Colonic mucosa (tissue), 4 donors: Measurements from ENCODE around the gene RNASE7. TPM values are rescaled to one million over a fixed set of nuclear protein-coding genes. Genes with fewer than 3 reads are reported as not detected.

Source experiments
- DNase-seq: peaks from one replicate; pipeline ENCODE4 v3.0.0-alpha.2; 2020
- H3K27ac ChIP-seq: fragments of 200-600 bp; one replicate; pipeline ENCODE4 v1.8.0; 2021
- H3K27me3 ChIP-seq: fragments of 200-600 bp; one replicate; pipeline ENCODE4 v1.8.0; 2021
- H3K36me3 ChIP-seq: fragments of 200-600 bp; one replicate; pipeline ENCODE4 v1.8.0; 2021
- H3K4me1 ChIP-seq: fragments of 200-600 bp; one replicate; pipeline ENCODE4 v1.8.0; 2021; ENCODE audit warnings: mild to moderate bottlenecking
- H3K4me3 ChIP-seq: fragments of 200-600 bp; one replicate; pipeline ENCODE4 v1.8.0; 2021
- H3K9ac ChIP-seq, 2 donors: one replicate each; pipeline ENCODE4 v1.7.0; 2013; ENCODE audit warnings: control low read depth in 2 of 2, low read depth in 2 of 2, low read length in 2 of 2
- H3K9me3 ChIP-seq: fragments of 200-600 bp; one replicate; pipeline ENCODE4 v1.8.0; 2021
- intact Hi-C: fragments of 100-400 bp; cut with DNase I; formaldehyde crosslinking; loops from one replicate; pipeline ENCODE4 v1.14.1; 2022
- total RNA-seq, 2 donors: library from RNA; stranded (reverse); fragmentation: NEBNext Ultra II Directional in 1 of 2; extraction: Animal tissue kit (Norgen Biotek cat#: 25700) in 1 of 2; gene quantifications; one replicate each; pipeline ENCODE4 v1.2.1, GENCODE V29; 2021
- TF ChIP-seq, protein P1 (sequence below): fragments of 200-600 bp; IDR thresholded peaks from one replicate; pipeline ENCODE4 v1.8.0; 2022; ENCODE audit warnings: antibody characterized with exemption, mild to moderate bottlenecking
- donor health status: healthy.
- donor health status: DM: no; HTN: no; CAD: no.
- donor health status: DM: no; HTN: no; CAD: no.

Gene RNASE7
- total RNA-seq, 2 donors from 2014 or later: 0.16 to 0.30 TPM

DNA sequence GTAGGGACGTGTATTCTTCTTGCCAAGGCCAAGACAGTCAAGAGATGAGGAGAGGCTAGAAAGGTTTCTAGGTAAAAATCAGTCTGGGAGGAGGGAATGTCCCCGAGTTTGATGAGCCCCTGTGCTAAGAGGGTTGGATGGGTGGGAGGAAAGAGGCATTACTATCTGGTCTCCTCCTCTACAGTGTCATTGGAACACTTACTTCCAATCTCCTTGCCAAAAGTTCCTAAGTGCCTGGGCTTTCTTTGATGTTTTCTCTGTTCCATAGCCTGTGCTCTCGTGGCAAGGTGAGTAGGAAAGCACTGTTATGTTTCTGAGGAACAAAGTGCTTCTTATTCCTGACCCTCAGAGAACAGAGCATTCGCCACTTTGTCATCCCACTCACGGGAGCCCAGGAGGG, 7.5 kb upstream of the RNASE7 start, which contains the start of gene RNASE13:
TSS of gene RNASE13 (minus strand) at position 101 of the 400 bp plus-strand sequence. CDS start 519 bp downstream, outside the sequence.
- H3K27ac ChIP-seq: no peak within 1 kb of the TSS
- peaks cover 6% of the 10 kb centered on the region for H3K4me1 ChIP-seq
- no peak within 1 kb of the TSS for H3K9ac ChIP-seq
- H3K36me3 ChIP-seq: no peaks in the 10 kb centered on the region
- DNase-seq: no peak
- H3K27me3 ChIP-seq: no peaks in the 10 kb centered on the region
- intact Hi-C loops: loop anchor here (10.0 kb wide), 1 partner anchor 180 kb away; no protein-coding TSS in a partner anchor
- H3K9me3 ChIP-seq: no peaks in the 10 kb centered on the region
- TF ChIP-seq, protein P1, sequence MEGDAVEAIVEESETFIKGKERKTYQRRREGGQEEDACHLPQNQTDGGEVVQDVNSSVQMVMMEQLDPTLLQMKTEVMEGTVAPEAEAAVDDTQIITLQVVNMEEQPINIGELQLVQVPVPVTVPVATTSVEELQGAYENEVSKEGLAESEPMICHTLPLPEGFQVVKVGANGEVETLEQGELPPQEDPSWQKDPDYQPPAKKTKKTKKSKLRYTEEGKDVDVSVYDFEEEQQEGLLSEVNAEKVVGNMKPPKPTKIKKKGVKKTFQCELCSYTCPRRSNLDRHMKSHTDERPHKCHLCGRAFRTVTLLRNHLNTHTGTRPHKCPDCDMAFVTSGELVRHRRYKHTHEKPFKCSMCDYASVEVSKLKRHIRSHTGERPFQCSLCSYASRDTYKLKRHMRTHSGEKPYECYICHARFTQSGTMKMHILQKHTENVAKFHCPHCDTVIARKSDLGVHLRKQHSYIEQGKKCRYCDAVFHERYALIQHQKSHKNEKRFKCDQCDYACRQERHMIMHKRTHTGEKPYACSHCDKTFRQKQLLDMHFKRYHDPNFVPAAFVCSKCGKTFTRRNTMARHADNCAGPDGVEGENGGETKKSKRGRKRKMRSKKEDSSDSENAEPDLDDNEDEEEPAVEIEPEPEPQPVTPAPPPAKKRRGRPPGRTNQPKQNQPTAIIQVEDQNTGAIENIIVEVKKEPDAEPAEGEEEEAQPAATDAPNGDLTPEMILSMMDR: no peak
- no peak within 1 kb of the TSS for H3K4me3 ChIP-seq

DNA sequence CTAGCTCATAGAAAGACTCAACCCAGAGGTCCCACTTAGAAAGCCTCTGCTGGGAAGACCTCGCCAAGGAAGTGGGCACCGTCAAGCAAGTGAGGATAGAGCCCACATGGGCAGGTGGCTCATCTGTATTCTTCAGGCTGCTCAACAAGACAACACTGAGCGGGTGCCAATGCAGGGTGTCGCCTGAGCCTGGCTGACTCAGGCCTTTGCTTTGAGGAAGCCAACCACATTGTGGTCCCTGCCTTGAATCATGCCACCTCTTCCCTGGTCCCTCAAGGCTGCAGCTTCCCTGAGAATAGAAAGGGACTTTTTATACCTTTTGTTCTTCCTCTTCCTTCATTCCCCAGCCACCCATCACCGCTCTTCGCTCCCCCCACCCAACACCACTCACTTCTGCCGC, 5.4 kb upstream of the RNASE7 start:
- H3K9ac ChIP-seq: no peak overlapping the region
- no peaks in the 10 kb centered on the region for H3K27me3 ChIP-seq
- intact Hi-C loops: loop anchor here (10.0 kb wide), 1 partner anchor 182 kb away; no protein-coding TSS in a partner anchor
- H3K9me3 ChIP-seq: no peaks in the 10 kb centered on the region
- H3K36me3 ChIP-seq: no peaks in the 10 kb centered on the region
- no peak for DNase-seq
- no peak overlapping the region for H3K27ac ChIP-seq
- peaks cover 6% of the 10 kb centered on the region for H3K4me1 ChIP-seq
- TF ChIP-seq, protein P1: no peak
- H3K4me3 ChIP-seq: no peak overlapping the region

DNA sequence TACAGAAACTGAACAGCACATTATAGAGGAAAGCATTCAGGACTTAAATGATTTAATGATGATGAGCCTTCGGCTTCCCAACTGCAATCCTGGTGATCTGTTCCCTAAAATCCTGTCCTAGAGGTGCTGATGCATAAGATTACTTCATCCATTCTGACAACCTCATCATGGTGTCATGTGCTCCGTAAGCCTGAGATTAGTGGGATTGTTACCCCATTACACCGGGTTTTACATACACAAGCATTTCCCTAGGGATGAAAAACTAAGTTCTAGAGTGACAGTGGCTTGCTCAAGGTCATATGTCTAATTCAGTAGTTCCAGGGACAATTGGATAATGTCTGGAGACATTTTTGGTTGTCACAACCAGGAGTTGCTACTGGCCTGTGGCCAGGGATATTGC, 5.0 kb upstream of the RNASE7 start:
- Histone ChIP-seq H3K36me3 (no peaks in the 10 kb centered on the region), H3K4me1 (peaks cover 6% of the 10 kb centered on the region), H3K27me3 (no peaks in the 10 kb centered on the region), H3K27ac (no peak overlapping the region), H3K4me3 (no peak overlapping the region), H3K9ac (no peak overlapping the region), H3K9me3 (no peaks in the 10 kb centered on the region)
- TF ChIP-seq, protein P1: no peak
- intact Hi-C loops: loop anchor here (10.0 kb wide), 1 partner anchor 182 kb away; no protein-coding TSS in a partner anchor
- no peak for DNase-seq

DNA sequence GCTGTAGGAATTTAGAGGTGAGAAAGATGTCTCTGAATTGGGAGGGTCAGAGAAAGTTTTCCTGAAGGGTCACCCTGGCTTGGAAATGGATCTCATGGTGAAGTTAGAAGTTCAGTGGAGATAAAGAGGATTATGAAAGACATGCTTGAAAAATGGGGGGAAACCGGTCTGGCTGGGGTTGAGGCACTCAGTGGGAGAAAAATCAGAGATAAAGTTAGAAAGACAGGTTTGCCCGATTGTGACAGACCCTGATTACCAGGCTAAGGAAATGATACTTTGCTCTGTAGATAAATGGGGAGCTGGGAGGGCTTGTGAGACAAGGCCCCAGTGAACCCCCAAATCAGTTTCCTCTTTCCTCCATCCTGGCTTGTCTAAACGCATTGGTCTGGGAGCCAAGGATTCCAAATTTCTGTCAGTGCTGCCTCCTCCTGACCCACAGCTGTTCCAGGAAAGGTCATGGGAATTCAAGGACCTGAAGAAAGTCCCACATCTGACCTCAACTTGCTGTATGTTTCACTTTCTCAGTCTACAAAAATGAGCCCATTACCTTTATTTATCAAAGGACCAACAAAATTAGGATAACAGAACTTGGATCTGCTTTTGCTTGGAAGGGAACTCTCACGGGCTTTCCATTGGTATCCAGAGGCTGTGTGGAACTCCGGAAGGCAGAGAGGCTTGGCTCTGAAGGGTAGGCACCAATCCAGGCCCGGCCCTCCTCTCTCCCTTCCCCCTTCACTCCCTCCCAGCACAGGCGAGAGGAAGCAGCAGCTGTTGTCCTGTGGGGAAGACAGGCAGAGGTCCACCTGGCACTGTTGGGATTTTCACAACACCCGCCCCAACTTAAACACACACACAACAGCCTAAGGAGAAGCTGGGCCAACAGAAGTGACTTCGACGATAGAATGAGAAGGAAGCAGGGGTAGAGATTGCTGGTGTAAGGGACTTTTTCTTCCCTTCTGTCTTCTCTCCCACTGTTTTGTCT, 3.4 kb upstream of the RNASE7 start:
- Histone ChIP-seq H3K4me3 (no peak overlapping the region), H3K9ac (peak overlapping the region in 1 of 2 donors; percentile 30), H3K9me3 (no peaks in the 10 kb centered on the region), H3K27me3 (no peaks in the 10 kb centered on the region), H3K27ac (peak overlapping the region; percentile 69), H3K4me1 (peaks cover 6% of the 10 kb centered on the region), H3K36me3 (no peaks in the 10 kb centered on the region)
- intact Hi-C loops: loop anchor here (10.0 kb wide), 1 partner anchor 184 kb away; no protein-coding TSS in a partner anchor
- DNase-seq: peak; percentile 88
- TF ChIP-seq, protein P1: no peak

DNA sequence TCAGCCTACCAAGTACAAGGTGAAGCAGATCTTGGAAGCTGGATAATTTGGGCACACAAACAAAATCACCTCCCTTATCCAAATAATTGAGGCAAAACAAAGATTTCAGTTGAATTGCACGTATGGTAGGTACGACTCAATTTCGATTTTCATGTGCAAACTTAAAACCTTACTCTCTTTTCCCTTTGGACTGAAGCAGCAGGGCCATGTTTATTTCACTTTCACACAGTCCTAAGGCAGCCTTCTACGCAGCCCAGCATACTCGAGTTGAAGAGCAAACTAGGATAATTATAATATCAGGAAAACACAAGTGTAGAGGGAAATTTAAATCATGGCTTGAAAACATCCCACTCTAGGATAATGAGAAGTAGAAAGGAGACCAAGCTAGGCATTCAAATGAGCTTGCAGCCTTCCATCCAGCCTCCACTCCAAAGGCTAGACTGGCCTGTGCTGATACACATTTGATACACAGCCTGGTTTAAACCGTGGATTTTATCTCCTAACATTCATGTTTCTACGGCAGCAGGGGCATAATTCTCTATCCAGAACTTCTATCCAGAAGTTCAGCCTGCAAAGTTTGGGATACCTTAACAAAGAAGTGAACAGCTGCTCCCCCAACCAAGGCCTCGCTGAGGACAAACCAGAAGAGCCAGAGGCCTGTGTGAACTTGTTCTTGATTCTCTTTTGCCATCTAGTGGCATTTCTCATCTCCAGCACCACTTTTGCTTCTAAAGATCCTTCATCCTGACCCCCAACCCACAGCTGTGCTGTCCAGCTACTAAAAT, 2.4 kb upstream of the RNASE7 start:
- peak; percentile 62 for DNase-seq
- Histone ChIP-seq H3K36me3 (no peaks in the 10 kb centered on the region), H3K27me3 (no peaks in the 10 kb centered on the region), H3K27ac (peak overlapping the region; percentile 69), H3K9ac (peak overlapping the region in 1 of 2 donors; percentile 30), H3K9me3 (no peaks in the 10 kb centered on the region), H3K4me3 (no peak overlapping the region), H3K4me1 (peaks cover 6% of the 10 kb centered on the region)
- TF ChIP-seq, protein P1: peak; percentile 59
- intact Hi-C loops: loop anchor here (2.0 to 10.0 kb wide), 2 partner anchors 25 to 185 kb away; no protein-coding TSS in a partner anchor
